Trophoblast cell (in vitro differentiated cells and primary cell): Measurements from ENCODE around the gene ZNF831.

ENCODE experiments used
- DNase-seq, 2 donors: peaks; one replicate each; pipeline ENCODE4 v3.0.0-alpha.2; 2016
- H2AFZ ChIP-seq: 2 replicates; pipeline ENCODE4 v1.6.1; 2013; ENCODE audit warnings: low read length, moderate library complexity, mild to moderate bottlenecking; ENCODE audit not compliant: insufficient read depth, poor library complexity
- H2AK5ac ChIP-seq: 2 replicates; pipeline ENCODE4 v1.6.1; 2013; ENCODE audit warnings: mild to moderate bottlenecking, low read length
- H2BK120ac ChIP-seq: 2 replicates; pipeline ENCODE4 v1.6.1; 2013; ENCODE audit warnings: low read length, mild to moderate bottlenecking, moderate library complexity; ENCODE audit not compliant: insufficient read depth, poor library complexity
- H2BK12ac ChIP-seq: 2 replicates; pipeline ENCODE4 v1.6.1; 2013; ENCODE audit warnings: mild to moderate bottlenecking, low read length, moderate library complexity
- H2BK5ac ChIP-seq: 2 replicates; pipeline ENCODE4 v1.6.1; 2013; ENCODE audit warnings: low read length, low read depth, moderate library complexity, mild to moderate bottlenecking; ENCODE audit not compliant: poor library complexity
- H3K14ac ChIP-seq: 2 replicates; pipeline ENCODE4 v1.6.1; 2013; ENCODE audit warnings: mild to moderate bottlenecking, low read length
- H3K18ac ChIP-seq: 2 replicates; pipeline ENCODE4 v1.6.1; 2013; ENCODE audit warnings: mild to moderate bottlenecking, low read length
- H3K23ac ChIP-seq: 2 replicates; pipeline ENCODE4 v1.6.1; 2013; ENCODE audit warnings: low read length
- H3K27ac ChIP-seq: 2 replicates; pipeline ENCODE4 v1.5.1; 2013; ENCODE audit warnings: low read depth, mild to moderate bottlenecking, inconsistent platforms, low read length, moderate library complexity
- H3K27me3 ChIP-seq: 2 replicates; pipeline ENCODE4 v1.6.1; 2013; ENCODE audit warnings: inconsistent platforms, mild to moderate bottlenecking, low read length, moderate library complexity; ENCODE audit not compliant: insufficient read depth
- H3K36me3 ChIP-seq, 2 experiments: 1 replicate in 1 of 2; 2 replicates in 1 of 2; pipeline ENCODE4 v1.6.1; 2013; ENCODE audit warnings: low read length in 2 of 2, mild to moderate bottlenecking in 2 of 2, moderate library complexity in 1 of 2; ENCODE audit not compliant: insufficient read depth in 2 of 2, control insufficient read depth in 1 of 2
- H3K4ac ChIP-seq: 2 replicates; pipeline ENCODE4 v1.6.1; 2013; ENCODE audit warnings: low read depth, mild to moderate bottlenecking, low read length, moderate library complexity
- H3K4me1 ChIP-seq, 2 experiments: 1 replicate in 1 of 2; 2 replicates in 1 of 2; pipeline ENCODE4 v1.6.1; 2013; ENCODE audit warnings: low read length in 2 of 2, mild to moderate bottlenecking in 2 of 2, moderate library complexity in 1 of 2; ENCODE audit not compliant: insufficient read depth in 2 of 2, control insufficient read depth in 1 of 2
- H3K4me2 ChIP-seq: 2 replicates; pipeline ENCODE4 v1.6.1; 2013; ENCODE audit warnings: inconsistent platforms, mild to moderate bottlenecking, low read length, moderate library complexity
- H3K4me3 ChIP-seq: 2 replicates; pipeline ENCODE4 v1.5.1; 2013; ENCODE audit warnings: mild to moderate bottlenecking, low read depth, low read length, inconsistent platforms
- H3K79me1 ChIP-seq: one replicate; pipeline ENCODE4 v1.6.1; 2013; ENCODE audit warnings: low read length
- H3K79me2 ChIP-seq: 2 replicates; pipeline ENCODE4 v1.6.1; 2013; ENCODE audit warnings: low read length, mild to moderate bottlenecking; ENCODE audit not compliant: control insufficient read depth, insufficient read depth, poor library complexity
- H3K9ac ChIP-seq: 2 replicates; pipeline ENCODE4 v1.6.1; 2013; ENCODE audit warnings: mild to moderate bottlenecking, low read length
- H3K9me3 ChIP-seq: 2 replicates; pipeline ENCODE4 v1.6.1; 2013; ENCODE audit warnings: low read depth, mild to moderate bottlenecking, control low read depth, inconsistent platforms, low read length; ENCODE audit not compliant: insufficient read depth
- H4K12ac ChIP-seq: 2 replicates; pipeline ENCODE4 v1.6.1; 2013; ENCODE audit warnings: low read depth, mild to moderate bottlenecking, low read length, moderate library complexity
- H4K8ac ChIP-seq: 2 replicates; pipeline ENCODE4 v1.6.1; 2013; ENCODE audit warnings: low read depth, mild to moderate bottlenecking, low read length, moderate library complexity
- H4K91ac ChIP-seq: one replicate; pipeline ENCODE4 v1.6.1; 2013; ENCODE audit warnings: low read depth, mild to moderate bottlenecking, low read length, moderate library complexity
- WGBS: extraction: QIAGEN DNeasy Blood & Tissue Kit; methylation state at CpG from one replicate; pipeline ENCODE4 v1.1.7; 2013; ENCODE audit warnings: missing lambda C conversion rate; ENCODE audit not compliant: insufficient read length, insufficient coverage; ENCODE audit errors: extremely low coverage; 5-methylcytosine and 5-hydroxymethylcytosine counted together

The ZNF831 gene

GRCh38 chr20:59223182-59223601, 59.6 kb downstream of the ZNF831 start:
- Histone ChIP-seq H3K27me3 (peaks cover 9% of the 10 kb centered on the region), H3K14ac (no peak overlapping the region), H3K4me3 (no peak overlapping the region), H4K12ac (no peak overlapping the region), H2BK5ac (no peak overlapping the region), H3K4me2 (no peak overlapping the region), H3K79me1 (peaks cover 3% of the 10 kb centered on the region), H2BK120ac (no peak overlapping the region), H2AK5ac (no peak overlapping the region), H3K36me3 (no peaks in the 10 kb centered on the region), H3K9ac (no peak overlapping the region), H3K9me3 (peaks cover 2% of the 10 kb centered on the region), H3K4ac (no peak overlapping the region), H3K79me2 (no peaks in the 10 kb centered on the region), H3K18ac (no peak overlapping the region), H2AFZ (no peak overlapping the region), H3K23ac (no peak overlapping the region), H2BK12ac (no peak overlapping the region), H4K8ac (no peak overlapping the region), H4K91ac (no peak overlapping the region), H3K4me1 (peaks cover 0 to 3% of the 10 kb centered on the region in 2 experiments), H3K27ac (no peak overlapping the region)
- no peak for DNase-seq
- WGBS: no CpG with 5 or more reads among the region's 21 CpGs

GRCh38 chr20:59223750-59224149, 60.1 kb downstream of the ZNF831 start:
- DNase-seq: no peak
- Histone ChIP-seq H3K4me2 (no peak overlapping the region), H4K12ac (no peak overlapping the region), H3K9me3 (peaks cover 3% of the 10 kb centered on the region), H4K8ac (no peak overlapping the region), H3K4me1 (peaks cover 0 to 3% of the 10 kb centered on the region in 2 experiments), H2BK12ac (no peak overlapping the region), H3K79me1 (peaks cover 3% of the 10 kb centered on the region), H3K79me2 (no peaks in the 10 kb centered on the region), H2BK120ac (no peak overlapping the region), H2AFZ (no peak overlapping the region), H4K91ac (no peak overlapping the region), H3K14ac (no peak overlapping the region), H3K23ac (no peak overlapping the region), H2BK5ac (no peak overlapping the region), H3K27me3 (peaks cover 9% of the 10 kb centered on the region), H3K36me3 (no peaks in the 10 kb centered on the region), H2AK5ac (no peak overlapping the region), H3K27ac (no peak overlapping the region), H3K4me3 (no peak overlapping the region), H3K18ac (no peak overlapping the region), H3K4ac (no peak overlapping the region), H3K9ac (no peak overlapping the region)
- WGBS: no CpG with 5 or more reads among the region's 12 CpGs

GRCh38 chr20:59224236-59224635, 60.6 kb downstream of the ZNF831 start:
- Histone ChIP-seq H3K36me3 (no peaks in the 10 kb centered on the region), H3K23ac (no peak overlapping the region), H3K18ac (no peak overlapping the region), H3K4me2 (no peak overlapping the region), H3K4me1 (peaks cover 0 to 3% of the 10 kb centered on the region in 2 experiments), H3K79me1 (peaks cover 3% of the 10 kb centered on the region), H2BK5ac (no peak overlapping the region), H3K14ac (no peak overlapping the region), H2AFZ (no peak overlapping the region), H2BK120ac (no peak overlapping the region), H2BK12ac (no peak overlapping the region), H3K9me3 (peaks cover 3% of the 10 kb centered on the region), H3K9ac (no peak overlapping the region), H4K91ac (no peak overlapping the region), H3K79me2 (no peaks in the 10 kb centered on the region), H4K12ac (no peak overlapping the region), H4K8ac (no peak overlapping the region), H3K27ac (no peak overlapping the region), H3K4me3 (no peak overlapping the region), H2AK5ac (no peak overlapping the region), H3K4ac (no peak overlapping the region), H3K27me3 (peaks cover 9% of the 10 kb centered on the region)
- DNase-seq: no peak
- WGBS: no CpG with 5 or more reads among the region's 8 CpGs

GRCh38 chr20:59230385-59230784, 66.8 kb downstream of the ZNF831 start:
- peaks cover 0 to 3% of the 10 kb centered on the region in 2 experiments for H3K4me1 ChIP-seq
- no peak overlapping the region for H3K4ac ChIP-seq
- no peak overlapping the region for H3K14ac ChIP-seq
- H3K9ac ChIP-seq: no peak overlapping the region
- peaks cover 3% of the 10 kb centered on the region for H3K9me3 ChIP-seq
- no peak overlapping the region for H3K4me2 ChIP-seq
- H2BK120ac ChIP-seq: no peak overlapping the region
- WGBS: no CpG with 5 or more reads among the region's 1 CpG
- H3K79me1 ChIP-seq: no peaks in the 10 kb centered on the region
- no peak overlapping the region for H2BK5ac ChIP-seq
- H3K79me2 ChIP-seq: no peaks in the 10 kb centered on the region
- DNase-seq: no peak
- no peak overlapping the region for H2AK5ac ChIP-seq
- no peak overlapping the region for H4K91ac ChIP-seq
- H3K27me3 ChIP-seq: peaks cover 5% of the 10 kb centered on the region
- H4K8ac ChIP-seq: no peak overlapping the region
- H3K4me3 ChIP-seq: no peak overlapping the region
- no peak overlapping the region for H2AFZ ChIP-seq
- no peak overlapping the region for H4K12ac ChIP-seq
- no peak overlapping the region for H3K23ac ChIP-seq
- no peak overlapping the region for H3K18ac ChIP-seq
- H3K27ac ChIP-seq: no peak overlapping the region
- no peak overlapping the region for H2BK12ac ChIP-seq
- no peaks in the 10 kb centered on the region for H3K36me3 ChIP-seq
